ENCODE results near the gene EFNA5.

DNA sequence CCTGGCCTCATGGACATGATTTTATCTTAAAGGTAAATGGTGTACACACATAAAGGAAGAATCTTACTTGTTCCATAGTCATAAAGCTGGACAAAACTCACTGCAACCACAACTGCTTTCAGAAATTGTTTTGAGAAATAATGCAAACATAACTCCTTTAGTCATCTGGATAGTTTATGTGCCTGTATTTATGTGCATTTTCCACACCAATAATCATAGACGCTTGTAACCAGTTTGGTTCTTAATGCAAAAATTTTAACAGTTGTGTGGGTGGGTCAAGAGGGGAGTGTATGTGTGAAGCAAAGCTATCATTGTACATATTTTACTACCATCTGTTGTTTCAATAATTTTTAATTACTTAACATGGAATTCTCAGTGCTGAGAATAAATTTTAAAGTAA is 80.1 kb downstream of the EFNA5 start:
- no peak for TF ChIP-seq CTCF (IDR thresholded peaks at IDR 0.05)
- no peak for TF ChIP-seq POLR2AphosphoS5 (IDR thresholded peaks at IDR 0.05)
- no peak for TF ChIP-seq POLR2A (IDR thresholded peaks at IDR 0.05)

Data from prostate gland (tissue), 2 donors.